K562 (cell line): ENCODE measurements around the gene TRAF3.

Experiments
- GABPA ChIP-seq: fragments of 200-800 bp; sonication (Bioruptor generic); conservative IDR thresholded peaks from 2 replicates; pipeline ENCODE4 v1.6.1; 2016; ENCODE audit warnings: low read depth, missing genetic modification characterization, missing compliant biosample characterization
- MAZ ChIP-seq, 2 experiments: fragments of 450-650 bp in 1 of 2; sonication (generic) in 1 of 2; formaldehyde crosslinking; IDR thresholded peaks in 1 of 2; conservative IDR thresholded peaks in 1 of 2; 2 replicates each; pipeline versions ENCODE4 v1.4.0 to v1.5.0; 2020; ENCODE audit warnings: mild to moderate bottlenecking in 1 of 2, missing genetic modification reagents in 1 of 2

DNA sequence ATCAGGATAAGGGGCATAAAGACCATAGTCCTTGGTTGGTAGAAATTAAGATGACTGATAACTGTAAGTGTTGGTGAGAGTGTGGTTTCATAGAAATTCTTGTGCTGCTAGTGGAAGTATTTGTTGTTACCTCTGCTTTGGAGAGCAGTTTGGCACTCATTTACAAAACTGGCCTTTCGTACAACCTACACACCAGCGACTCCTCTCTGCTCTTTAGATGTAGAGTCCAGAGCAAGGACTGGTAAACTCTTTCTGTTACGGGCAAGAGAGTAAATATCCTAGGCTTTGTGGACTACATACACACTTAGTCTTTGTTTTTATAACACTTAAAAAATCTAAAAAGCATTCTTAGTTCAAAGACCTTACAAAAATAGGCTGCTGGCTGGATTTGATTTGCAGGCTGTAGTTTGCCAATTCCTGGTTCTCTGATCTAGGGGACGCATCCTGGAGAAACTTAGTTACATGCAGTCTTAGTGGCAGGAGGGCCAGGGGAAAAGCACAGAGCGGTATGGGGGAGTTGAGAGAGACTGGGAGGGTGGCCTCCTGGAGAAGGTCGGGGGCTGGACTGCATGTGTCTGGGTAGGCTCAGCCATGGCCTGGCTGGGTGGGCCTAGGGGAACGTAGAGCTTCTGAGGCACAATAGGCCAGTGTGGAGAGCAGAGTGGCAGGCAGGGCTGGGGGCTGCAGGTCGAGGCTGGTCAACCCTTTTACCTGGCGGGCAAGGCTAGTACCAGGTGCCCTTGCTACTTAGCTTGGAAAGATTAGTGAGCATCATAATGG, 89.9 kb downstream of the TRAF3 start:
- TF ChIP-seq GABPA, result no peak
- no peak for TF ChIP-seq MAZ (CRISPR knock-in tag; conservative IDR thresholded peaks at IDR 0.05 in 1 of 2, IDR thresholded peaks at IDR 0.05 in 1 of 2)
